Mesothelial cell of epicardium (in vitro differentiated cells): ENCODE data around the gene CSNK1D. TPM values are rescaled to one million over a fixed set of nuclear protein-coding genes. Genes with fewer than 3 reads are reported as not detected.

Experiments
- DNase-seq, 2 experiments: peaks; one replicate each; pipeline ENCODE4 v3.0.0; 2021; ENCODE audit warnings: low spot score in 2 of 2; ENCODE audit not compliant: unreplicated experiment in 2 of 2
- H3K27ac Mint-ChIP-seq: 2 replicates; pipeline ENCODE4 v1.8.0; 2021; ENCODE audit warnings: mixed read lengths
- H3K27me3 Mint-ChIP-seq: 2 replicates; pipeline ENCODE4 v1.8.0; 2021; ENCODE audit warnings: low read depth, mixed read lengths
- H3K36me3 Mint-ChIP-seq: 2 replicates; pipeline ENCODE4 v1.8.0; 2021; ENCODE audit warnings: mixed read lengths
- H3K4me1 Mint-ChIP-seq: 2 replicates; pipeline ENCODE4 v1.8.0; 2021; ENCODE audit warnings: mixed read lengths
- H3K4me3 Mint-ChIP-seq: 2 replicates; pipeline ENCODE4 v1.8.0; 2021; ENCODE audit warnings: mild to moderate bottlenecking, moderate library complexity, mixed read lengths
- H3K9me3 Mint-ChIP-seq: 2 replicates; pipeline ENCODE4 v1.8.0; 2021; ENCODE audit warnings: mixed read lengths
- total RNA-seq: library from RNA; stranded (reverse); gene quantifications from 3 replicates; pipeline ENCODE4 v1.2.1, GENCODE V29; 2021
- TF ChIP-seq, protein P1 (sequence below): fragments of 200-600 bp; sonication (generic); IDR thresholded peaks from one replicate; pipeline ENCODE4 v1.5.0; 2021; ENCODE audit warnings: antibody characterized with exemption; ENCODE audit not compliant: unreplicated experiment

Gene CSNK1D
- total RNA-seq, 1 donor from 2014 or later: 204 TPM

DNA sequence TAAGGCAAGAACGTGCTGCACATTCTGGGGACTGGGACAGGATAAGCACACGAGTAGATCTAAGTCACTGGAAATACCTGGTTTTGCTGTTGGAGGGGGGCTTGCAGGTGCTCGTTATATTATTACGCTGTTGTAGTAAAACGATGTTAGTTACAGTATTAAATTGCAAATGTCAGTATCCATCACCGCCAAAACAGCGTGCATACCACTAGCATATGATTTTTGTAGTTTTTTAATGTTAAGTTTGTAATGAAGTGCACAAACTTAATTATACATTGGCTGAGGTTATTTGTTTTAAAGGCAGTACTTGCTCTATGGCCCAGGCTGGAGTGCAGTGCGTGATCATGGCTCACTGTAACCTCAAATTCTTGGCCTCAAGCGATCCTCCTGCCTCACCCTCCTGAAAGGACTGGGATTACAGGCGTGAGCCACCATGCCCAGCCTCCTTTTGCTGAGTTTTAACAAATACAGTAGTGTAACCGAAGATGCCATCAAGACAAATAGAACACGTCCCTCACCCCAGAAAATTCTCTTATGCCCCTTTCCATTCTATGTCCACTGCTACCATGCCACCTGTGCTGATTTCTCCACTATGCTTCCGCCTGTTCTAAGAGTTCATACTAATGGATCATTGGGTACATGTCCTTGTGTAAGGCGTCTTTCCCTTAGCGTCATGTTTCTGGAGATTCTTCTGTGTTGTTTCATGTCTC is 20.7 kb upstream of the CSNK1D start:
- H3K9me3 Mint-ChIP-seq: no peaks in the 10 kb centered on the region
- peaks cover 22% of the 10 kb centered on the region for H3K27me3 Mint-ChIP-seq
- peak overlapping the region; percentile 72 for H3K4me3 Mint-ChIP-seq
- peak overlapping the region; percentile 93 for H3K27ac Mint-ChIP-seq
- TF ChIP-seq, protein P1, sequence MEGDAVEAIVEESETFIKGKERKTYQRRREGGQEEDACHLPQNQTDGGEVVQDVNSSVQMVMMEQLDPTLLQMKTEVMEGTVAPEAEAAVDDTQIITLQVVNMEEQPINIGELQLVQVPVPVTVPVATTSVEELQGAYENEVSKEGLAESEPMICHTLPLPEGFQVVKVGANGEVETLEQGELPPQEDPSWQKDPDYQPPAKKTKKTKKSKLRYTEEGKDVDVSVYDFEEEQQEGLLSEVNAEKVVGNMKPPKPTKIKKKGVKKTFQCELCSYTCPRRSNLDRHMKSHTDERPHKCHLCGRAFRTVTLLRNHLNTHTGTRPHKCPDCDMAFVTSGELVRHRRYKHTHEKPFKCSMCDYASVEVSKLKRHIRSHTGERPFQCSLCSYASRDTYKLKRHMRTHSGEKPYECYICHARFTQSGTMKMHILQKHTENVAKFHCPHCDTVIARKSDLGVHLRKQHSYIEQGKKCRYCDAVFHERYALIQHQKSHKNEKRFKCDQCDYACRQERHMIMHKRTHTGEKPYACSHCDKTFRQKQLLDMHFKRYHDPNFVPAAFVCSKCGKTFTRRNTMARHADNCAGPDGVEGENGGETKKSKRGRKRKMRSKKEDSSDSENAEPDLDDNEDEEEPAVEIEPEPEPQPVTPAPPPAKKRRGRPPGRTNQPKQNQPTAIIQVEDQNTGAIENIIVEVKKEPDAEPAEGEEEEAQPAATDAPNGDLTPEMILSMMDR: no peak
- H3K4me1 Mint-ChIP-seq: peaks cover 34% of the 10 kb centered on the region
- DNase-seq: no peak
- H3K36me3 Mint-ChIP-seq: no peaks in the 10 kb centered on the region

DNA sequence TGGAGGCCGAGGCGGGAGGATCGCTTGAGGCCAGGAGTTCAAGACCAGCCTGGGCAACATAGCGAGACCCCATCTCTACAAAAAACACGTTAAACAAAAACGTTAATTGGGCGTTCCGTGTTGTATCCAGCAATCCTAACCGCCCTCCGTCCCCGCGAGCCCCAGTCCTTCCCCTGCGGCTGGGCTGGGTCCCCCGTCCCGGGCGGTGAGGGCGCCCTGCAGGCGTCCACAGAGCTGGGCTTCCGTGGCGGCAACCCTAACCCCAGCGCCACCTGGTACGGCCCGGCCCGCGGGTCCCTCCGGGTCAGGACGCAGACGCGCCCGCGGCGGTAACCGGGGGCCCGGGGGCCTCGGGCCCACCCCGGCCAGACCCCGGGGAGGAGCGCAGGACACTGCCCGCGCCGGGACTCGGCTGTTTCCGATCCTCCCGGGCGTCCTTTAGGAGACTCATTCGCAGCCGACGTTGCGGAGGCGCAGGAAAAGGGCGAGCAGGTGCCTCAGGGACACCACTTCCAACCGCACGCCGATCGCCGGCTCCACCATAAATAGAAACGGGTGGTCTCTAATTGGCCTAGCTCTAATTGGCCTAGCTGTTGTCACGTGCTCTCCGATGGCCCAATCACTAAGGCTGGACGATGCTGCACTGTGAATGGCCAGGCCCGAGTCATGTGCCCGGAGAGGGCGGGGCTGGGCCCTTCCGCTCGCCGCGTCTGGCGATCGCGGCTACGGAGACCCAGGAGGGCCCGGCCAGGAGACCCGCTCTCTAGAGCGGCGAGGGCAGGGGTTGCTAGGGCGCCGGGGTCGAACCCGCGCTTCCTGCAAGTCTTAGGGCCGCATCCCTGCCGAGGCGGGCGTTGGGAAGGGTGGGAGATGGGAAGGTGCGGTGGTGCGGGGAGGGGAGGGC is 19.0 kb upstream of the CSNK1D start:
- peak overlapping the region; percentile 69 for H3K27ac Mint-ChIP-seq

DNA sequence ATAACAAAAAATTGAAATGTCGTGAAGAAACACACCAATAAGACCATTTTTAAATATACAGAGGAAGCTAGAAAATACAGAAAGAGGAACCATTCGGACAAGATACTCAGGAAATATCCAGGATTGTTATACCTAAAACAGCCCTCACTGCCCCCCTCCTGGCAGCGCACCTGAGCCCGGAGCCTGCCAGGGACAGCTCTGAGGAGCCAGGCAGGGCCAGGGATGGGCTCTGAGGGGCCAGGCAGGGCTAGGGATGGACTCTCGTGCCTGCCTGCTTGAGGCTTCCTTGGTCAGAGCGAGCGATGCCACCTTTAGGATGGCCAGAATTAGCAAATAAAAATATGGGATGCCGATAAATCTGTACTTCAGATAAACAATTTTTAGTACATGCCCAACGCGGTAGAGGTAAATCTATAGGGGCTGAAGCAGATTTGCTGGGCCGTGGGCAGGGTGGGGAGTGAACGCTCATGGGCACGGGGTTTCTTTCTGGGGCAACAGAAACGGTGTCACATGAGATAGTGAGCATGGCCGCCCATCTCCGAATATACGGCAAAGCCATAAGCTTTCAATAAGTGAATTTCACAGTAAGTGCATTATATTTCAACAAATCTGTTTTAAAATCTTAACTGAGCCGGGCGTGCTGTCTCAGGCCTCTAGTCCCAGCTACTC is 18.2 kb upstream of the CSNK1D start:
- H3K27me3 Mint-ChIP-seq: peaks cover 10% of the 10 kb centered on the region
- H3K36me3 Mint-ChIP-seq: no peaks in the 10 kb centered on the region
- H3K4me3 Mint-ChIP-seq: peak overlapping the region; percentile 50
- peaks cover 20% of the 10 kb centered on the region for H3K4me1 Mint-ChIP-seq
- no peak for DNase-seq
- H3K27ac Mint-ChIP-seq: no peak overlapping the region
- TF ChIP-seq, protein P1: no peak
- H3K9me3 Mint-ChIP-seq: peaks cover 4% of the 10 kb centered on the region

More for the DNA sequence above, 19.0 kb upstream of the CSNK1D start:
- Mint-ChIP-seq H3K4me1 (peaks cover 27% of the 10 kb centered on the region), H3K4me3 (peak overlapping the region; percentile 74), H3K36me3 (no peaks in the 10 kb centered on the region), H3K9me3 (no peaks in the 10 kb centered on the region), H3K27me3 (peaks cover 16% of the 10 kb centered on the region)
- peak; percentile 86 to 88 for DNase-seq
- TF ChIP-seq, protein P1: no peak

DNA sequence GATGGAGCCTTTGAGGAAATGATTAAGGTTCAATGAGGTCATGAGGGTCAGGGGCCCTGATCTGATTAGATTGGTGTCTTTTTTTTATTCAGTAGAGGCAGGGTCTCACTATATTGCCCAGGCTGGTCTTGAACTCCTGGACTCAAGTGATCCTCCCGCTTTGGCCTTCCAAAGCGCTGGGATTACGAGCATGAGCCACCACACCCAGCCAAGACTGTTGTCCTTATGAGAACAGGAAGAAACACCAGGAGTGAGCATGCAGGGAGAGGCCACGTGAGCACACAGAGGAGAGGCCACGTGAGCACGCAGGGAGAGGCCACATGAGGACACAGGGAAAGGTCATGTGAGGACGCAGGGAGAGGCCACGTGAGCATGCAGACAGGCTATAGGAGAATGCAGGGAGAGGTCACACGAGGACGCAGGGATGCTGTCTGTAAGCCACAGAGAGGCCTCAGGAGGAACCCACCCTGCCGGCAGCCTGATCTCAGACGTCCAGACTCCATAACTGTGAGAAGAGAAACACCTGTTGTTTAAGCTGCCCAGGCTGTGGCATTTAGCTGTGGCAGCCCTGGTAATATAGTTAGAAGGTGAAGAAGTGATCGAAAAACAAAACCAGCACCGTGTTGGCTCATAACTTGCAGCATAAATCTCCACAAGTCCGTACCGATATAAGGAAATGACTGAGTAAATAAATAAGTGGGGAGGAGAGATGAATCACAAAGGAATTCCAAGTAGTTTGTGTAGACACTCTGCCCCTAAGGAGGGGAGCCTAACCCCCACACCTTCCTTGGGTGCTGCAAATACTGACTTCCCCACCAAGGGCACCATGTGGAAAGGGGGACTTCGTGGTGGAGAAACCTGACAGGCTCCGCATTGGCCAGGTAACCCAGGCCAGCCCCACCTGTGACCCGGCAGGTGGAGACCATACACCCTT is 14.6 kb upstream of the CSNK1D start:
- Mint-ChIP-seq H3K9me3 (peaks cover 5% of the 10 kb centered on the region), H3K27ac (no peak overlapping the region), H3K4me3 (no peak overlapping the region), H3K27me3 (no peaks in the 10 kb centered on the region), H3K36me3 (no peaks in the 10 kb centered on the region), H3K4me1 (peaks cover 16% of the 10 kb centered on the region)
- no peak for DNase-seq
- TF ChIP-seq, protein P1: no peak
